ENCODE data around the gene CLEC16A.

Gene CLEC16A

DNA sequence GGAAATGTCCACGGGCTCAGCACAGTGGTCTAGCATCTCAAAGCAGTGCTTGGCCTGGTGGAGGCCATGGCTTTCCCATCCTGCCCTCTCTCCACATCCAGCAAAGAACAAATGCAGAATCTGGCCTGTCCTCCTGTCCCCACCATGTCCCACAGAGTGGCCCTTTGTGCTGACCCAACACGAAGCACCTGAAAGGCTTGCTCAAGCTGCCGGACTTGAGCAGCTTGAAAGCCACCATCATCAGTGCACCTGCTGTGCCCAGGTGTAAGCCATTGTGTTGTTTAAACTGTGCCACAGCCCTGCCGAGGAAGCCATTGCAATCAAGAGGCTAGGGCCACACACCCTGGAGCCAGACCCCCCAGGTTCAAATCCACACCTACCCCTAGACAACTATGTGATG lies 196.1 kb downstream of the CLEC16A start:
- no peak for DNase-seq (ENCODE audit: low read depth)
- no peak for TF ChIP-seq CTCF (IDR thresholded peaks at IDR 0.05; ENCODE audit: low read depth, low read length, missing control alignments)
- H3K4me3 ChIP-seq (ENCODE audit: low read depth, low read length), result no peak overlapping the region
- in situ Hi-C loops (cut with HindIII; ENCODE audit: low sequenced_read_pairs), result no loop called here

- TF ChIP-seq CTCF (IDR thresholded peaks at IDR 0.05; ENCODE audit: low read depth, low read length, missing control alignments), result no peak
- in situ Hi-C loops (cut with HindIII; ENCODE audit: low sequenced_read_pairs), result no loop called here
- no peak for DNase-seq (ENCODE audit: low read depth)
- no peak overlapping the region for H3K4me3 ChIP-seq (ENCODE audit: low read depth, low read length)
Observed at GRCh38 chr16:11140867-11141266, 196.5 kb downstream of the CLEC16A start.

DNA sequence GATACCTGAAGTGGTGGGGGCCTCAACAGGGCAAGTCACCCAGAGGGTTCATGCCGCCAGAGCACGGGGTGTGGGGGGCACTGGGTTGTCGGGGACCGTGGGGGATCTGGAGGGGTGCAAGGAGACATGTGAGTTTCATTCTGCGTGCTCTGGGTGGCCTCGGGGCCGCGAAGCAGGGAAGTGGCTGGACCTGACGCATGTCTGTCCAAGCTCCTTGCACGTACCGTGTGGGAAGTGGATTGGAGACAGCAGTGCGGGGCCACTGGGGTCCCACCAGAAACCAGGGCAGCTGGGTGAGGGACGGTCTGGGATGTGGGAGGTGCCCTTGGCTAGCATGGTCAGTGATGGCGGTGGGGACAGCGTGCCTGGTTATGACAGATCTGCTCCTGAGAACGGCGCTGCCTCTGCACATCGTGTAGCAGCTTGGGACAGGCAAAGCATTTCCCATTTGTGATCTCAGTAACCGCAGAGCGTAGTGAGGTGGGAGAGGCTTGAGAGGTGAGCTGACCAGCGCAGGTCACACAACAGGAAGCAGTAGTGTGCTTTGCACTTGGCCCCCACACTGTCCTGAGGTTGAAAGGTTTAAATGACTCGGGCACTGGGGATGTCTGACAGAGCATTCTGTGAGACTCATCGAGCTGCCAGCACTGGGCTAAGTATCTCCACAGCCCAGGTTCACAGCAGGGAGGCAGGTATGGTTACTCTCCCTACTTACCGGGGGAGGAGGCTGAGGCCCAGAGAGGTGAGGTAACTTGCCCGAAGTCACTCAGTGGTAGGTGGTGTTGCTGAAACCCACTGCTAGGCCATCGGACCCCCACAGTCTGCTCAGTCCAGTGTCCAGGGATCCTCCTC lies 197.3 kb downstream of the CLEC16A start:
- no peak for TF ChIP-seq CTCF (IDR thresholded peaks at IDR 0.05; ENCODE audit: low read depth, low read length, missing control alignments)
- H3K4me3 ChIP-seq (ENCODE audit: low read depth, low read length), result no peak overlapping the region
- DNase-seq (ENCODE audit: low read depth), result no peak
- in situ Hi-C loops (cut with HindIII; ENCODE audit: low sequenced_read_pairs), result no loop called here

DNA sequence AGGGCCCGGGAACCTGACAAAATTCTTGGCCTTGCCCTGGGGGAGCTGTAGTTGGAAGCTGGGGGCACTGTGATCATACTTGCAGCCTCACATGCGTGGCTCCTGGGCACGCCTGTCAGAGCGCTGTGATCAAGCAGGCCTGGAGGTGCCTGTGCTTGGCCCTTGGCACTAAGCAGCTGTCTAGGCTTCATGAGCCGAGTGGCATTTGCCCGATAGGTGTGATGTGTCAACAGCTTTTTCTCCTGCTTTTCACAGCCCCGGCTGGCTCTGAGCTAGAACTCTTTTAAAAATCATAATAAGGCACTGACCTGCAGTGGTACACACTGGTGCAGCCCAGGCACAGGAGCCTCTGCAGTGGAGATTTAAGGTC lies 197.9 kb downstream of the CLEC16A start:
- H3K4me3 ChIP-seq (ENCODE audit: low read depth, low read length), result no peak overlapping the region
- no peak for DNase-seq (ENCODE audit: low read depth)
- TF ChIP-seq CTCF (IDR thresholded peaks at IDR 0.05; ENCODE audit: low read depth, low read length, missing control alignments), result no peak
- in situ Hi-C loops (cut with HindIII; ENCODE audit: low sequenced_read_pairs), result no loop called here

- in situ Hi-C loops (cut with HindIII; ENCODE audit: low sequenced_read_pairs), result no loop called here
- DNase-seq (ENCODE audit: low read depth), result no peak
- no peak overlapping the region for H3K4me3 ChIP-seq (ENCODE audit: low read depth, low read length)
- TF ChIP-seq CTCF (IDR thresholded peaks at IDR 0.05; ENCODE audit: low read depth, low read length, missing control alignments), result no peak
Observed at GRCh38 chr16:11142951-11143350, 198.6 kb downstream of the CLEC16A start.

- in situ Hi-C loops (cut with HindIII; ENCODE audit: low sequenced_read_pairs), result no loop called here
- no peak for TF ChIP-seq CTCF (IDR thresholded peaks at IDR 0.05; ENCODE audit: low read depth, low read length, missing control alignments)
- DNase-seq (ENCODE audit: low read depth), result no peak
- no peak overlapping the region for H3K4me3 ChIP-seq (ENCODE audit: low read depth, low read length)
Observed at GRCh38 chr16:11143372-11144035, 199.1 kb downstream of the CLEC16A start.

Measured in astrocyte of the cerebellum (primary cell).